GM19463 (cell line): ENCODE measurements around the gene NT5C2.
"Not testable (repeated sequence)": the region's sequence is repeated elsewhere in the genome, so short reads cannot be mapped to it uniquely, and the experiment has no call there.

Experiments used
- ATAC-seq: cut with Tn5 transposase; IDR thresholded peaks from one replicate; pipeline ENCODE4 v1.9.1; 2021; ENCODE audit warnings: mild to moderate bottlenecking, moderate library complexity; ENCODE audit not compliant: unreplicated experiment

NT5C2 gene

GRCh38 chr10:103167554-103167953, 25.5 kb downstream of the NT5C2 start:
- ATAC-seq: not testable (repeated sequence)

- ATAC-seq: no peak
Measured at GRCh38 chr10:103166523-103166922, 26.5 kb downstream of the NT5C2 start.

GRCh38 chr10:103163766-103164403, 29.2 kb downstream of the NT5C2 start:
- not testable (repeated sequence) for ATAC-seq

- no peak for ATAC-seq
Measured at GRCh38 chr10:103157246-103157645, 35.8 kb downstream of the NT5C2 start.

- no peak for ATAC-seq
Measured at GRCh38 chr10:103155471-103156085, 37.5 kb downstream of the NT5C2 start.

GRCh38 chr10:103154521-103155299, 38.4 kb downstream of the NT5C2 start:
- no peak for ATAC-seq

- ATAC-seq: no peak
Measured at GRCh38 chr10:103153302-103154197, 39.5 kb downstream of the NT5C2 start.

GRCh38 chr10:103149991-103150622, 43.0 kb downstream of the NT5C2 start:
- ATAC-seq: no peak

GRCh38 chr10:103147645-103148044, 45.4 kb downstream of the NT5C2 start:
- no peak for ATAC-seq

- ATAC-seq: no peak
Measured at GRCh38 chr10:103145860-103146466, 47.1 kb downstream of the NT5C2 start.

GRCh38 chr10:103145046-103145445, 48.0 kb downstream of the NT5C2 start:
- ATAC-seq: no peak

GRCh38 chr10:103144041-103144440, 49.0 kb downstream of the NT5C2 start:
- no peak for ATAC-seq

- not testable (repeated sequence) for ATAC-seq
Measured at GRCh38 chr10:103143641-103144040, 49.4 kb downstream of the NT5C2 start.

GRCh38 chr10:103141950-103142349, 51.1 kb downstream of the NT5C2 start:
- no peak for ATAC-seq

GRCh38 chr10:103140469-103140868, 52.6 kb downstream of the NT5C2 start:
- no peak for ATAC-seq

GRCh38 chr10:103139803-103140202, 53.3 kb downstream of the NT5C2 start:
- no peak for ATAC-seq

GRCh38 chr10:103135168-103135567, 57.9 kb downstream of the NT5C2 start:
- not testable (repeated sequence) for ATAC-seq

GRCh38 chr10:103130910-103131309, 62.2 kb downstream of the NT5C2 start:
- no peak for ATAC-seq

GRCh38 chr10:103130180-103130579, 62.9 kb downstream of the NT5C2 start:
- ATAC-seq: not testable (repeated sequence)

- no peak for ATAC-seq
Measured at GRCh38 chr10:103127241-103127640, 65.8 kb downstream of the NT5C2 start.
